Testis (tissue), 2 donors: Measurements from ENCODE around the gene LENEP.

ENCODE experiments used
- POLR2A ChIP-seq: fragments of 450-650 bp; IDR thresholded peaks from one replicate; pipeline ENCODE4 v1.6.1; 2017; ENCODE audit warnings: antibody characterized with exemption, mild to moderate bottlenecking, moderate library complexity
- TF ChIP-seq, protein P1 (sequence below), 3 experiments: fragments of 450-650 bp in 2 of 3; fragments of 200-600 bp in 1 of 3; sonication (generic) in 1 of 3; IDR thresholded peaks; one replicate each; pipeline ENCODE4 v1.5.1; 2016 to 2019; ENCODE audit warnings: antibody characterized with exemption in 3 of 3, mild to moderate bottlenecking in 2 of 3, moderate library complexity in 1 of 3

DNA sequence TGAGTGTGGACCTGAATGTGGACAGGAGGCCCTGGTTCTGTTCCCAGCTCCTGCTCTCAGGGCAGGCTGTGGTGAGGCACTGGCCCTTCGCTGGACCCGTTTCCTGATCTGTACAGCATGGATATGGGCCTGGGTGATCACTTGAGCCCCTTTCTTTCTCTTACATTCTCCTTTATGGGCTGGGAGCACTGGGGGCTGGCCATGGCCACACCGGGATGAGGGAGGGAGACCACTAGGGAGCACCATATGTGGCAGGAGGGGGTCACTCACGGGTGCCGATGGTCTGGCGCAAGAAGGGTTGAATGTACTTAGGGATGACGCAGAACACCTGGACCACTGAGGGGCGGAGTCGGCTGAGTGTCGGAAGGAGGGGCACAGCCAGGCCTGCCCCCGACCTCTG is 37.5 kb downstream of the LENEP start:
- TF ChIP-seq, protein P1, sequence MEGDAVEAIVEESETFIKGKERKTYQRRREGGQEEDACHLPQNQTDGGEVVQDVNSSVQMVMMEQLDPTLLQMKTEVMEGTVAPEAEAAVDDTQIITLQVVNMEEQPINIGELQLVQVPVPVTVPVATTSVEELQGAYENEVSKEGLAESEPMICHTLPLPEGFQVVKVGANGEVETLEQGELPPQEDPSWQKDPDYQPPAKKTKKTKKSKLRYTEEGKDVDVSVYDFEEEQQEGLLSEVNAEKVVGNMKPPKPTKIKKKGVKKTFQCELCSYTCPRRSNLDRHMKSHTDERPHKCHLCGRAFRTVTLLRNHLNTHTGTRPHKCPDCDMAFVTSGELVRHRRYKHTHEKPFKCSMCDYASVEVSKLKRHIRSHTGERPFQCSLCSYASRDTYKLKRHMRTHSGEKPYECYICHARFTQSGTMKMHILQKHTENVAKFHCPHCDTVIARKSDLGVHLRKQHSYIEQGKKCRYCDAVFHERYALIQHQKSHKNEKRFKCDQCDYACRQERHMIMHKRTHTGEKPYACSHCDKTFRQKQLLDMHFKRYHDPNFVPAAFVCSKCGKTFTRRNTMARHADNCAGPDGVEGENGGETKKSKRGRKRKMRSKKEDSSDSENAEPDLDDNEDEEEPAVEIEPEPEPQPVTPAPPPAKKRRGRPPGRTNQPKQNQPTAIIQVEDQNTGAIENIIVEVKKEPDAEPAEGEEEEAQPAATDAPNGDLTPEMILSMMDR (IDR thresholded peaks at IDR 0.05) = no peak
- no peak for TF ChIP-seq POLR2A
